ENCODE data around the gene GBP3.
"Not testable (repeated sequence)": the region's sequence is repeated elsewhere in the genome, so short reads cannot be mapped to it uniquely, and the experiment has no call there.

The GBP3 gene

GRCh38 chr1:89035080-89035479, 12.4 kb upstream of the GBP3 start:
- TF ChIP-seq, protein P1, sequence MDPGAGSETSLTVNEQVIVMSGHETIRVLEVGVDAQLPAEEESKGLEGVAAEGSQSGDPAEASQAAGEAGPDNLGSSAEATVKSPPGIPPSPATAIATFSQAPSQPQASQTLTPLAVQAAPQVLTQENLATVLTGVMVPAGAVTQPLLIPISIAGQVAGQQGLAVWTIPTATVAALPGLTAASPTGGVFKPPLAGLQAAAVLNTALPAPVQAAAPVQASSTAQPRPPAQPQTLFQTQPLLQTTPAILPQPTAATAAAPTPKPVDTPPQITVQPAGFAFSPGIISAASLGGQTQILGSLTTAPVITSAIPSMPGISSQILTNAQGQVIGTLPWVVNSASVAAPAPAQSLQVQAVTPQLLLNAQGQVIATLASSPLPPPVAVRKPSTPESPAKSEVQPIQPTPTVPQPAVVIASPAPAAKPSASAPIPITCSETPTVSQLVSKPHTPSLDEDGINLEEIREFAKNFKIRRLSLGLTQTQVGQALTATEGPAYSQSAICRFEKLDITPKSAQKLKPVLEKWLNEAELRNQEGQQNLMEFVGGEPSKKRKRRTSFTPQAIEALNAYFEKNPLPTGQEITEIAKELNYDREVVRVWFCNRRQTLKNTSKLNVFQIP (CRISPR knock-in tag; IDR thresholded peaks at IDR 0.05; ENCODE audit: borderline replicate concordance, low read depth): no peak
- no peak for TF ChIP-seq OSR1 (CRISPR knock-in tag; IDR thresholded peaks at IDR 0.05)
- ATAC-seq: no peak

- ATAC-seq: not testable (repeated sequence)
Measured at GRCh38 chr1:89034004-89034403, 11.3 kb upstream of the GBP3 start.

- ATAC-seq: not testable (repeated sequence)
Measured at GRCh38 chr1:89029051-89029450, 6.4 kb upstream of the GBP3 start.

DNA sequence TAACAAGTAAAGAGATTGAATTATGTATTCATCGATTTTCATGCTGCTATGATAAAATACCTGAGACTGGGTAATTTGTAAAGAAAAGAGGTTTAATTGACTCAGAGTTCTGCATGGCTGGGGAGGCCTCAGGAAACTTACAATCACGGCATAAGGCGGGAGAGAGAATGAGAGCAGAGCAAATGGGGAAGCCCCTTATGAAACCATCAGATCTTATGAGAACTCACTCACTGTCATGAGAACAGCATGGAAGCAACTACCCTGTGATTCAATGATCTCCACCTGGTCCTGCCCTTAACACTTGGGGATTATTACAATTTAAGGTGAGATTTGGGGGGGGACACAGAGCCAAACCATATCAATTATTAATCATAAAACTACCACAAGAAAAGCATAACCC, 3.3 kb upstream of the GBP3 start:
- ATAC-seq: no peak
- TF ChIP-seq OSR1 (CRISPR knock-in tag; IDR thresholded peaks at IDR 0.05) (no peak), RARB (CRISPR knock-in tag; IDR thresholded peaks at IDR 0.05) (no peak), ISL1 (CRISPR knock-in tag; IDR thresholded peaks at IDR 0.05) (no peak), SNAI2 (CRISPR knock-in tag; IDR thresholded peaks at IDR 0.05) (no peak), ZFP3 (CRISPR knock-in tag; IDR thresholded peaks at IDR 0.05) (no peak), CSDC2 (CRISPR knock-in tag; IDR thresholded peaks at IDR 0.05) (no peak), TOX (CRISPR knock-in tag; IDR thresholded peaks at IDR 0.05; ENCODE audit: borderline replicate concordance) (no peak), ZFP30 (CRISPR knock-in tag; IDR thresholded peaks at IDR 0.05) (no peak), TCF4 (CRISPR knock-in tag; IDR thresholded peaks at IDR 0.05; ENCODE audit: borderline replicate concordance) (no peak), ZNF8 (CRISPR knock-in tag; IDR thresholded peaks at IDR 0.05) (no peak)
- TF ChIP-seq, protein P1 (CRISPR knock-in tag; IDR thresholded peaks at IDR 0.05; ENCODE audit: borderline replicate concordance, low read depth): no peak
- TF ChIP-seq, protein P2, sequence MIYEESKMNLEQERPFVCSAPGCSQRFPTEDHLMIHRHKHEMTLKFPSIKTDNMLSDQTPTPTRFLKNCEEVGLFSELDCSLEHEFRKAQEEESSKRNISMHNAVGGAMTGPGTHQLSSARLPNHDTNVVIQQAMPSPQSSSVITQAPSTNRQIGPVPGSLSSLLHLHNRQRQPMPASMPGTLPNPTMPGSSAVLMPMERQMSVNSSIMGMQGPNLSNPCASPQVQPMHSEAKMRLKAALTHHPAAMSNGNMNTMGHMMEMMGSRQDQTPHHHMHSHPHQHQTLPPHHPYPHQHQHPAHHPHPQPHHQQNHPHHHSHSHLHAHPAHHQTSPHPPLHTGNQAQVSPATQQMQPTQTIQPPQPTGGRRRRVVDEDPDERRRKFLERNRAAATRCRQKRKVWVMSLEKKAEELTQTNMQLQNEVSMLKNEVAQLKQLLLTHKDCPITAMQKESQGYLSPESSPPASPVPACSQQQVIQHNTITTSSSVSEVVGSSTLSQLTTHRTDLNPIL (CRISPR knock-in tag; IDR thresholded peaks at IDR 0.05; ENCODE audit: low read depth): no peak
- TF ChIP-seq, protein P3, sequence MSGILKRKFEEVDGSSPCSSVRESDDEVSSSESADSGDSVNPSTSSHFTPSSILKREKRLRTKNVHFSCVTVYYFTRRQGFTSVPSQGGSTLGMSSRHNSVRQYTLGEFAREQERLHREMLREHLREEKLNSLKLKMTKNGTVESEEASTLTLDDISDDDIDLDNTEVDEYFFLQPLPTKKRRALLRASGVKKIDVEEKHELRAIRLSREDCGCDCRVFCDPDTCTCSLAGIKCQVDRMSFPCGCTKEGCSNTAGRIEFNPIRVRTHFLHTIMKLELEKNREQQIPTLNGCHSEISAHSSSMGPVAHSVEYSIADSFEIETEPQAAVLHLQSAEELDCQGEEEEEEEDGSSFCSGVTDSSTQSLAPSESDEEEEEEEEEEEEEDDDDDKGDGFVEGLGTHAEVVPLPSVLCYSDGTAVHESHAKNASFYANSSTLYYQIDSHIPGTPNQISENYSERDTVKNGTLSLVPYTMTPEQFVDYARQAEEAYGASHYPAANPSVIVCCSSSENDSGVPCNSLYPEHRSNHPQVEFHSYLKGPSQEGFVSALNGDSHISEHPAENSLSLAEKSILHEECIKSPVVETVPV (CRISPR knock-in tag; IDR thresholded peaks at IDR 0.05): no peak

DNA sequence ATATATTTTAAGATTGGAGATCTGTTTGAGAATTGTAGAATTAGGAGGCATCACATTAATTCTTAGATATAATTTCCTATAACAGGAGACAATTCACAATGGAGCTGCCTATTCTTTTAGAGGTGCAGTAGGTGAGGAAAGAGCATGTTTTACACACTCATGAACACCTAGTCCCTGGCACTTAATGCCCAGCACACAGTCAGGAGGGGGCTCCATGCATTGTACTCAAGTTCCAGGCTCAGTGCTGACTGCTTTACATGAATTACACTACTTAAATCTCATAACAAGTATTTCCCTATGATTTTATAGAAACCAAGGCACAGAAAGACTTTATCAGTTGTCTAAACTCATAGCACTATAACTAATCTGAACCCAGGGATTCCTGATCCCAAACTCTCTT, 360 bp upstream of the GBP3 start:
- peak; percentile 22; the same call in 2 of the 3 replicates for ATAC-seq

GRCh38 chr1:89018318-89018717, 4.3 kb downstream of the GBP3 start:
- not testable (repeated sequence) for ATAC-seq

More for the DNA sequence above, 360 bp upstream of the GBP3 start:
- no peak for TF ChIP-seq TOX (CRISPR knock-in tag; IDR thresholded peaks at IDR 0.05; ENCODE audit: borderline replicate concordance)
- TF ChIP-seq OSR1 (CRISPR knock-in tag; IDR thresholded peaks at IDR 0.05): no peak
- TF ChIP-seq ISL1 (CRISPR knock-in tag; IDR thresholded peaks at IDR 0.05): no peak
- no peak for TF ChIP-seq ZNF565 (CRISPR knock-in tag; conservative IDR thresholded peaks at IDR 0.05; ENCODE audit: low read depth)
- TF ChIP-seq ESRRG (CRISPR knock-in tag; IDR thresholded peaks at IDR 0.05): no peak
- no peak for TF ChIP-seq CSDC2 (CRISPR knock-in tag; IDR thresholded peaks at IDR 0.05)
- TF ChIP-seq ZFP3 (CRISPR knock-in tag; IDR thresholded peaks at IDR 0.05): no peak
- TF ChIP-seq GLIS3 (CRISPR knock-in tag; IDR thresholded peaks at IDR 0.05): no peak
- TF ChIP-seq, protein P1 (CRISPR knock-in tag; IDR thresholded peaks at IDR 0.05; ENCODE audit: borderline replicate concordance, low read depth): no peak
- TF ChIP-seq, protein P2 (CRISPR knock-in tag; IDR thresholded peaks at IDR 0.05; ENCODE audit: low read depth): no peak
- TF ChIP-seq ZNF8 (CRISPR knock-in tag; IDR thresholded peaks at IDR 0.05): no peak
- no peak for TF ChIP-seq SNAI2 (CRISPR knock-in tag; IDR thresholded peaks at IDR 0.05)
- no peak for TF ChIP-seq RARB (CRISPR knock-in tag; IDR thresholded peaks at IDR 0.05)
- no peak for TF ChIP-seq ZNF70 (CRISPR knock-in tag; IDR thresholded peaks at IDR 0.05)
- TF ChIP-seq BACH2 (CRISPR knock-in tag; IDR thresholded peaks at IDR 0.05; ENCODE audit: borderline replicate concordance): no peak
- TF ChIP-seq, protein P3 (CRISPR knock-in tag; IDR thresholded peaks at IDR 0.05): no peak
- no peak for TF ChIP-seq TCF4 (CRISPR knock-in tag; IDR thresholded peaks at IDR 0.05; ENCODE audit: borderline replicate concordance)
- no peak for TF ChIP-seq PPARA (CRISPR knock-in tag; IDR thresholded peaks at IDR 0.05; ENCODE audit: borderline replicate concordance)
- no peak for TF ChIP-seq ZC3H10 (CRISPR knock-in tag; IDR thresholded peaks at IDR 0.05)

All from SK-N-SH treated with all-trans-retinoic acid at 6 μM for 48 hours (cell line).